HL-60 (cell line): ENCODE measurements around the gene SVIL.

Source experiments
- GABPA ChIP-seq: IDR thresholded peaks from 2 replicates; pipeline ENCODE4 v1.6.1; 2012; ENCODE audit warnings: low read depth
- POLR2AphosphoS5 ChIP-seq: IDR thresholded peaks from 2 replicates; pipeline ENCODE4 v1.6.1; 2012; ENCODE audit warnings: low read depth
- SPI1 ChIP-seq: IDR thresholded peaks from 2 replicates; pipeline ENCODE4 v1.6.1; 2012; ENCODE audit warnings: low read depth, mild to moderate bottlenecking, borderline replicate concordance
- TF ChIP-seq, protein P1 (sequence below): IDR thresholded peaks from one replicate; pipeline ENCODE4 v1.5.1; 2011; ENCODE audit warnings: low read length, control low read depth, inconsistent platforms; ENCODE audit not compliant: insufficient read depth

DNA sequence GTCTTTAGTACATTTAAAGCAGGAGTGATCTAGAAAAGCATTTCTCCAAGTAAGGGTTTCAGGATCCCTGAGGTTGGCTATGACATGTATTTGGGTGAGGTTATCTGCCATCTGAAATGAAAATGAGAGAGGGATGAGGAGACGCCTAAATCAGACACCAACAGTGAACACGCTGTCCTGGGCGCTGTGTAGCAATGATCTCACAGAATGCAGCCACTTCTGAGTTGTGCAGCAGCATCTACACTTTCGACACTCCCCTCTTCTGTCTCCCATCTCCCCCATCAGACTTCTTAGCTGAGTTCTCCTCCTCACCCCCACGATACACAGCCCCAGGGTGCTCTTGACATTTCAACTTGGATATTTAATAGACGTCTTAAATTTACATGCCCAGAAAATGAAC lies 95.4 kb downstream of the SVIL start:
- TF ChIP-seq, protein P1, sequence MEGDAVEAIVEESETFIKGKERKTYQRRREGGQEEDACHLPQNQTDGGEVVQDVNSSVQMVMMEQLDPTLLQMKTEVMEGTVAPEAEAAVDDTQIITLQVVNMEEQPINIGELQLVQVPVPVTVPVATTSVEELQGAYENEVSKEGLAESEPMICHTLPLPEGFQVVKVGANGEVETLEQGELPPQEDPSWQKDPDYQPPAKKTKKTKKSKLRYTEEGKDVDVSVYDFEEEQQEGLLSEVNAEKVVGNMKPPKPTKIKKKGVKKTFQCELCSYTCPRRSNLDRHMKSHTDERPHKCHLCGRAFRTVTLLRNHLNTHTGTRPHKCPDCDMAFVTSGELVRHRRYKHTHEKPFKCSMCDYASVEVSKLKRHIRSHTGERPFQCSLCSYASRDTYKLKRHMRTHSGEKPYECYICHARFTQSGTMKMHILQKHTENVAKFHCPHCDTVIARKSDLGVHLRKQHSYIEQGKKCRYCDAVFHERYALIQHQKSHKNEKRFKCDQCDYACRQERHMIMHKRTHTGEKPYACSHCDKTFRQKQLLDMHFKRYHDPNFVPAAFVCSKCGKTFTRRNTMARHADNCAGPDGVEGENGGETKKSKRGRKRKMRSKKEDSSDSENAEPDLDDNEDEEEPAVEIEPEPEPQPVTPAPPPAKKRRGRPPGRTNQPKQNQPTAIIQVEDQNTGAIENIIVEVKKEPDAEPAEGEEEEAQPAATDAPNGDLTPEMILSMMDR: no peak
- TF ChIP-seq POLR2AphosphoS5 (no peak), GABPA (no peak), SPI1 (no peak)
